Stimulated activated CD8-positive, alpha-beta memory T cell treated with anti-CD3 and anti-CD28 coated beads, Interleukin-7, amount 100 ng/mL, for 48 hours (primary cell): Measurements from ENCODE around the gene SLC25A26.
"Not testable (repeated sequence)": the region's sequence is repeated elsewhere in the genome, so short reads cannot be mapped to it uniquely, and the experiment has no call there.

Experiments
- DNase-seq, 2 donors: peaks; one replicate each; pipeline ENCODE4 v3.0.0-alpha.2; 2020; ENCODE audit warnings: low read depth in 1 of 2; ENCODE audit errors: extremely low read depth in 1 of 2

SLC25A26 gene

GRCh38 chr3:66268864-66269263 is 48.1 kb downstream of the SLC25A26 start:
- DNase-seq, result no peak

GRCh38 chr3:66269411-66269810 is 48.6 kb downstream of the SLC25A26 start:
- DNase-seq, result no peak

- no peak for DNase-seq
Measured at GRCh38 chr3:66270288-66270687, 49.5 kb downstream of the SLC25A26 start.

- no peak for DNase-seq
Measured at GRCh38 chr3:66270701-66271100, 49.9 kb downstream of the SLC25A26 start.

- DNase-seq, result no peak
Measured at GRCh38 chr3:66271231-66271630, 50.4 kb downstream of the SLC25A26 start.

GRCh38 chr3:66272016-66272415 is 51.2 kb downstream of the SLC25A26 start:
- no peak for DNase-seq

- not testable (repeated sequence) for DNase-seq
Measured at GRCh38 chr3:66274837-66275236, 54.0 kb downstream of the SLC25A26 start.

- DNase-seq, result peak in 1 of 2 donors; percentile 18
Measured at GRCh38 chr3:66276705-66277274, 56.0 kb downstream of the SLC25A26 start.

GRCh38 chr3:66279168-66279567 is 58.4 kb downstream of the SLC25A26 start:
- no peak for DNase-seq

- DNase-seq, result no peak
Measured at GRCh38 chr3:66280304-66280703, 59.5 kb downstream of the SLC25A26 start.

- DNase-seq, result not testable (repeated sequence)
Measured at GRCh38 chr3:66291922-66292321, 71.1 kb downstream of the SLC25A26 start.

- no peak for DNase-seq
Measured at GRCh38 chr3:66297260-66297873, 76.6 kb downstream of the SLC25A26 start.

- no peak for DNase-seq
Measured at GRCh38 chr3:66297900-66298299, 77.1 kb downstream of the SLC25A26 start.

GRCh38 chr3:66298591-66298990 is 77.8 kb downstream of the SLC25A26 start:
- DNase-seq, result no peak

GRCh38 chr3:66299085-66299484 is 78.3 kb downstream of the SLC25A26 start:
- DNase-seq, result not testable (repeated sequence)

GRCh38 chr3:66299891-66300290 is 79.1 kb downstream of the SLC25A26 start:
- DNase-seq, result no peak

GRCh38 chr3:66302288-66302687 is 81.5 kb downstream of the SLC25A26 start:
- DNase-seq, result no peak

- DNase-seq, result peak in 1 of 2 donors; percentile 40
Measured at GRCh38 chr3:66303491-66303901, 82.7 kb downstream of the SLC25A26 start.

GRCh38 chr3:66304293-66304692 is 83.5 kb downstream of the SLC25A26 start:
- no peak for DNase-seq

- not testable (repeated sequence) for DNase-seq
Measured at GRCh38 chr3:66306086-66306485, 85.3 kb downstream of the SLC25A26 start.

- DNase-seq, result not testable (repeated sequence)
Measured at GRCh38 chr3:66306991-66307390, 86.2 kb downstream of the SLC25A26 start.

GRCh38 chr3:66312039-66312438 is 91.2 kb downstream of the SLC25A26 start:
- no peak for DNase-seq

GRCh38 chr3:66314455-66314854 is 93.7 kb downstream of the SLC25A26 start:
- no peak for DNase-seq
